T-helper 17 cell (primary cell): ENCODE data around the gene RAB44. TPM values are rescaled to one million over a fixed set of nuclear protein-coding genes. Genes with fewer than 3 reads are reported as not detected.
"Not testable (repeated sequence)": the region's sequence is repeated elsewhere in the genome, so short reads cannot be mapped to it uniquely, and the experiment has no call there.

Experiments used
- ATAC-seq: fragments of 150-1000 bp; cut with Tn5 transposase; 2 replicates; pipeline ENCODE4 v1.10.0; 2021; ENCODE audit warnings: mild to moderate bottlenecking, moderate library complexity
- DNase-seq, 3 donors: peaks; one replicate each; pipeline versions ENCODE4 v3.0.0 to v3.0.0-alpha.2; 2020 to 2021
- H3K9me3 ChIP-seq: one replicate; pipeline ENCODE4 v1.7.0; 2013; ENCODE audit warnings: low read length, mild to moderate bottlenecking; ENCODE audit not compliant: control insufficient read depth, poor library complexity, severe bottlenecking
- H3K27ac Mint-ChIP-seq: one replicate; pipeline ENCODE4 v1.8.0; 2022; ENCODE audit warnings: mild to moderate bottlenecking, moderate library complexity, mixed read lengths
- H3K27me3 Mint-ChIP-seq: one replicate; pipeline ENCODE4 v1.8.0; 2022; ENCODE audit warnings: mixed read lengths
- H3K36me3 Mint-ChIP-seq: one replicate; pipeline ENCODE4 v1.8.0; 2022; ENCODE audit warnings: low read depth, mixed read lengths
- H3K4me1 Mint-ChIP-seq: one replicate; pipeline ENCODE4 v1.8.0; 2022; ENCODE audit warnings: mild to moderate bottlenecking, mixed read lengths
- H3K4me3 Mint-ChIP-seq: one replicate; pipeline ENCODE4 v1.8.0; 2022; ENCODE audit warnings: mild to moderate bottlenecking, moderate library complexity, mixed read lengths
- total RNA-seq, 4 donors: library from RNA in 2 of 4; stranded (reverse) in 2 of 4; gene quantifications; one replicate each; pipeline ENCODE4 v1.2.3 and lab custom pipeline; 2022 to 2026

Gene RAB44
- total RNA-seq, 2 donors from 2014 or later, result 0.21 to 0.77 TPM

- Mint-ChIP-seq H3K4me1 (peaks cover 6% of the 10 kb centered on the region), H3K36me3 (no peaks in the 10 kb centered on the region), H3K27ac (no peak overlapping the region), H3K4me3 (no peak overlapping the region), H3K27me3 (no peaks in the 10 kb centered on the region)
- ATAC-seq (no peak), DNase-seq (no peak)
- H3K9me3 ChIP-seq, result no peaks in the 10 kb centered on the region
Observed at GRCh38 chr6:36715469-36715868, 17.8 kb downstream of the RAB44 start.

- no peaks in the 10 kb centered on the region for H3K36me3 Mint-ChIP-seq
Observed at GRCh38 chr6:36716476-36717093, 19.0 kb downstream of the RAB44 start.

GRCh38 chr6:36717231-36717825, 19.7 kb downstream of the RAB44 start:
- no peaks in the 10 kb centered on the region for H3K9me3 ChIP-seq
- Mint-ChIP-seq H3K4me1 (peaks cover 8% of the 10 kb centered on the region), H3K27me3 (no peaks in the 10 kb centered on the region), H3K27ac (no peak overlapping the region), H3K4me3 (no peak overlapping the region), H3K36me3 (no peaks in the 10 kb centered on the region)
- ATAC-seq (no peak), DNase-seq (no peak)

More at GRCh38 chr6:36716476-36717093, 19.0 kb downstream of the RAB44 start:
- H3K27me3 Mint-ChIP-seq, result no peaks in the 10 kb centered on the region
- H3K27ac Mint-ChIP-seq, result no peak overlapping the region
- no peaks in the 10 kb centered on the region for H3K9me3 ChIP-seq
- H3K4me3 Mint-ChIP-seq, result no peak overlapping the region
- ATAC-seq (no peak), DNase-seq (no peak)
- H3K4me1 Mint-ChIP-seq, result peaks cover 8% of the 10 kb centered on the region

- Mint-ChIP-seq H3K36me3 (no peaks in the 10 kb centered on the region), H3K27me3 (no peaks in the 10 kb centered on the region), H3K4me3 (no peak overlapping the region), H3K4me1 (peaks cover 8% of the 10 kb centered on the region), H3K27ac (peak overlapping the region; percentile 34)
- DNase-seq (no peak), ATAC-seq (no peak)
- H3K9me3 ChIP-seq, result no peaks in the 10 kb centered on the region
Observed at GRCh38 chr6:36717871-36718540, 20.4 kb downstream of the RAB44 start.

- Mint-ChIP-seq H3K27ac (peak overlapping the region; percentile 34), H3K36me3 (no peaks in the 10 kb centered on the region), H3K4me1 (peaks cover 8% of the 10 kb centered on the region), H3K27me3 (no peaks in the 10 kb centered on the region), H3K4me3 (no peak overlapping the region)
- ATAC-seq, result no peak
- no peaks in the 10 kb centered on the region for H3K9me3 ChIP-seq
- no peak for DNase-seq
Observed at GRCh38 chr6:36718560-36718959, 20.9 kb downstream of the RAB44 start.

GRCh38 chr6:36719126-36719525, 21.5 kb downstream of the RAB44 start:
- Mint-ChIP-seq H3K27me3 (no peaks in the 10 kb centered on the region), H3K27ac (no peak overlapping the region), H3K4me3 (no peak overlapping the region), H3K4me1 (peaks cover 8% of the 10 kb centered on the region), H3K36me3 (no peaks in the 10 kb centered on the region)
- DNase-seq (no peak), ATAC-seq (no peak)
- H3K9me3 ChIP-seq, result no peaks in the 10 kb centered on the region

GRCh38 chr6:36720251-36721141, 22.9 kb downstream of the RAB44 start:
- no peaks in the 10 kb centered on the region for H3K9me3 ChIP-seq
- no peak for ATAC-seq
- no peaks in the 10 kb centered on the region for H3K27me3 Mint-ChIP-seq
- H3K4me1 Mint-ChIP-seq, result peaks cover 13% of the 10 kb centered on the region
- no peak for DNase-seq
- no peaks in the 10 kb centered on the region for H3K36me3 Mint-ChIP-seq
- H3K27ac Mint-ChIP-seq, result no peak overlapping the region
- no peak overlapping the region for H3K4me3 Mint-ChIP-seq

- ATAC-seq (no peak), DNase-seq (no peak)
- Mint-ChIP-seq H3K4me1 (peaks cover 13% of the 10 kb centered on the region), H3K36me3 (no peaks in the 10 kb centered on the region), H3K27ac (no peak overlapping the region), H3K4me3 (no peak overlapping the region), H3K27me3 (no peaks in the 10 kb centered on the region)
- H3K9me3 ChIP-seq, result no peaks in the 10 kb centered on the region
Observed at GRCh38 chr6:36721369-36722140, 23.9 kb downstream of the RAB44 start.

GRCh38 chr6:36722365-36722764, 24.7 kb downstream of the RAB44 start:
- Mint-ChIP-seq H3K27ac (no peak overlapping the region), H3K27me3 (no peaks in the 10 kb centered on the region)

GRCh38 chr6:36722879-36723278, 25.3 kb downstream of the RAB44 start:
- Mint-ChIP-seq H3K27me3 (no peaks in the 10 kb centered on the region), H3K36me3 (no peaks in the 10 kb centered on the region), H3K4me1 (peaks cover 18% of the 10 kb centered on the region), H3K4me3 (no peak overlapping the region), H3K27ac (no peak overlapping the region)
- ATAC-seq, result no peak
- no peaks in the 10 kb centered on the region for H3K9me3 ChIP-seq
- no peak for DNase-seq

More at GRCh38 chr6:36722365-36722764, 24.7 kb downstream of the RAB44 start:
- H3K9me3 ChIP-seq, result no peaks in the 10 kb centered on the region
- Mint-ChIP-seq H3K36me3 (no peaks in the 10 kb centered on the region), H3K4me3 (no peak overlapping the region), H3K4me1 (peaks cover 15% of the 10 kb centered on the region)
- DNase-seq (no peak), ATAC-seq (no peak)

GRCh38 chr6:36723992-36724391, 26.4 kb downstream of the RAB44 start:
- not testable (repeated sequence) for H3K27me3 Mint-ChIP-seq, H3K9me3 ChIP-seq, H3K36me3 Mint-ChIP-seq, H3K4me3 Mint-ChIP-seq, DNase-seq, ATAC-seq
- H3K4me1 Mint-ChIP-seq, result peaks cover 24% of the 10 kb centered on the region
- peak overlapping the region; percentile 82 for H3K27ac Mint-ChIP-seq

GRCh38 chr6:36724514-36725390, 27.1 kb downstream of the RAB44 start:
- Mint-ChIP-seq H3K4me1 (peaks cover 21% of the 10 kb centered on the region), H3K36me3 (no peaks in the 10 kb centered on the region), H3K27me3 (no peaks in the 10 kb centered on the region), H3K4me3 (no peak overlapping the region), H3K27ac (peak overlapping the region; percentile 82)
- no peaks in the 10 kb centered on the region for H3K9me3 ChIP-seq
- DNase-seq (no peak), ATAC-seq (no peak)
